Mesenchymal stem cell (in vitro differentiated cells and primary cell): ENCODE results near the gene C19orf25.
A peak's percentile ranks its signal among the peaks of the same experiment; 100 is the strongest.

Experiments used
- DNase-seq: peaks from one replicate; pipeline ENCODE4 v3.0.0-alpha.2; 2013
- H2AFZ ChIP-seq: one replicate; pipeline ENCODE4 v1.6.1; 2013; ENCODE audit warnings: low read depth, mild to moderate bottlenecking, control low read depth, inconsistent platforms, low read length, moderate library complexity
- H2AK5ac ChIP-seq: 2 replicates; pipeline ENCODE4 v1.6.1; 2013; ENCODE audit warnings: low read length, moderate library complexity, mild to moderate bottlenecking, inconsistent platforms; ENCODE audit not compliant: severe bottlenecking
- H2BK120ac ChIP-seq: one replicate; pipeline ENCODE4 v1.6.1; 2013; ENCODE audit warnings: low read depth, mild to moderate bottlenecking, inconsistent platforms, low read length, moderate library complexity
- H2BK12ac ChIP-seq, 2 experiments: one replicate each; pipeline ENCODE4 v1.6.1; 2013; ENCODE audit warnings: inconsistent platforms in 2 of 2, low read length in 2 of 2, mild to moderate bottlenecking in 2 of 2, moderate library complexity in 2 of 2, control low read depth in 1 of 2
- H2BK15ac ChIP-seq: one replicate; pipeline ENCODE4 v1.6.1; 2013; ENCODE audit warnings: mild to moderate bottlenecking, low read depth, inconsistent platforms; ENCODE audit not compliant: poor library complexity, severe bottlenecking
- H2BK5ac ChIP-seq: 2 replicates; pipeline ENCODE4 v1.6.1; 2013; ENCODE audit warnings: low read depth, mild to moderate bottlenecking, low read length, control low read depth, inconsistent platforms; ENCODE audit not compliant: poor library complexity, severe bottlenecking
- H3K14ac ChIP-seq, 2 experiments: one replicate each; pipeline ENCODE4 v1.6.1; 2013; ENCODE audit warnings: inconsistent platforms in 2 of 2, low read length in 2 of 2, control low read depth in 1 of 2, mild to moderate bottlenecking in 1 of 2, moderate library complexity in 1 of 2
- H3K18ac ChIP-seq, 2 experiments: one replicate each; pipeline ENCODE4 v1.6.1; 2013; ENCODE audit warnings: inconsistent platforms in 2 of 2, low read length in 2 of 2, control low read depth in 1 of 2, low read depth in 1 of 2, mild to moderate bottlenecking in 1 of 2
- H3K23ac ChIP-seq, 2 experiments: one replicate each; pipeline ENCODE4 v1.6.1; 2013; ENCODE audit warnings: inconsistent platforms in 2 of 2, low read length in 2 of 2, mild to moderate bottlenecking in 2 of 2, moderate library complexity in 2 of 2, control low read depth in 1 of 2
- H3K27ac ChIP-seq: 2 replicates; pipeline ENCODE4 v1.5.1; 2013; ENCODE audit warnings: mild to moderate bottlenecking, moderate library complexity, low read length, control low read depth, inconsistent platforms; ENCODE audit not compliant: poor library complexity, severe bottlenecking
- H3K27me3 ChIP-seq, 2 experiments: 2 replicates each; pipeline versions ENCODE4 v1.6.1 to v1.7.0; 2013; ENCODE audit warnings: low read length in 2 of 2, mild to moderate bottlenecking in 2 of 2, moderate library complexity in 2 of 2, control low read depth in 1 of 2, inconsistent platforms in 1 of 2; ENCODE audit not compliant: control insufficient read depth in 1 of 2, insufficient read depth in 1 of 2
- H3K36me3 ChIP-seq, 2 experiments: 2 replicates each; pipeline versions ENCODE4 v1.6.1 to v1.7.0; 2013; ENCODE audit warnings: low read length in 2 of 2, control low read depth in 1 of 2, inconsistent platforms in 1 of 2, low read depth in 1 of 2, mild to moderate bottlenecking in 1 of 2; ENCODE audit not compliant: insufficient read depth in 2 of 2, control insufficient read depth in 1 of 2
- H3K4ac ChIP-seq, 2 experiments: one replicate each; pipeline ENCODE4 v1.6.1; 2013; ENCODE audit warnings: inconsistent platforms in 2 of 2, low read length in 2 of 2, mild to moderate bottlenecking in 2 of 2, moderate library complexity in 2 of 2, control low read depth in 1 of 2, low read depth in 1 of 2
- H3K4me1 ChIP-seq: 2 replicates; pipeline ENCODE4 v1.6.1; 2013; ENCODE audit warnings: low read depth, low read length, control low read depth; ENCODE audit not compliant: control insufficient read depth, insufficient read depth
- H3K4me2 ChIP-seq: 2 replicates; pipeline ENCODE4 v1.6.1; 2013; ENCODE audit warnings: low read length, mild to moderate bottlenecking, inconsistent platforms; ENCODE audit not compliant: poor library complexity, severe bottlenecking
- H3K4me3 ChIP-seq, 2 experiments: 2 replicates each; pipeline versions ENCODE4 v1.5.1 to v1.7.0; 2013; ENCODE audit warnings: low read length in 2 of 2, mild to moderate bottlenecking in 2 of 2, control low read depth in 1 of 2, low read depth in 1 of 2; ENCODE audit not compliant: insufficient read depth in 1 of 2
- H3K79me1 ChIP-seq: replicated peaks from 2 replicates; pipeline ENCODE4 v1.6.1; 2013; ENCODE audit warnings: mild to moderate bottlenecking, control low read depth, low read length, inconsistent platforms; ENCODE audit not compliant: poor library complexity, severe bottlenecking
- H3K9ac ChIP-seq: 2 replicates; pipeline ENCODE4 v1.7.0; 2013; ENCODE audit warnings: mild to moderate bottlenecking, low read length, moderate library complexity
- H3K9me3 ChIP-seq: 2 replicates; pipeline ENCODE4 v1.7.0; 2013; ENCODE audit warnings: mild to moderate bottlenecking, low read length; ENCODE audit not compliant: control insufficient read depth
- H4K8ac ChIP-seq: one replicate; pipeline ENCODE4 v1.6.1; 2013; ENCODE audit warnings: inconsistent platforms, mild to moderate bottlenecking, low read length, moderate library complexity
- H4K91ac ChIP-seq: one replicate; pipeline ENCODE4 v1.6.1; 2013; ENCODE audit warnings: mild to moderate bottlenecking, low read length, inconsistent platforms
- WGBS: methylation state at CpG from one replicate; pipeline ENCODE4 v1.1.7; 2013; ENCODE audit warnings: mixed read lengths; 5-methylcytosine and 5-hydroxymethylcytosine counted together

Gene C19orf25

GRCh38 chr19:1523412-1524286, 44.6 kb upstream of the C19orf25 start, which contains the start of gene PLK5:
Gene PLK5, plus strand, starts transcription at chr19:1524077. Its CDS starts 2,920 bp downstream, at chr19:1526997.
- H3K23ac ChIP-seq, result peak within 1 kb of the TSS in 1 of 2 experiments; percentile 34
- H3K4ac ChIP-seq, result no peak within 1 kb of the TSS
- H4K91ac ChIP-seq, result no peak within 1 kb of the TSS
- no peaks in the 10 kb centered on the region for H3K79me1 ChIP-seq
- no peak within 1 kb of the TSS for H3K18ac ChIP-seq
- H2BK12ac ChIP-seq, result no peak within 1 kb of the TSS
- peak within 1 kb of the TSS in 1 of 2 experiments; percentile 4 for H3K4me3 ChIP-seq
- peaks cover 37 to 59% of the 10 kb centered on the region in 2 experiments for H3K27me3 ChIP-seq
- H2BK15ac ChIP-seq, result peak within 1 kb of the TSS; percentile 20
- no peak within 1 kb of the TSS for H4K8ac ChIP-seq
- DNase-seq, result no peak
- no peak within 1 kb of the TSS for H3K9ac ChIP-seq
- H2BK120ac ChIP-seq, result no peak within 1 kb of the TSS
- H3K14ac ChIP-seq, result peak within 1 kb of the TSS in 1 of 2 experiments; percentile 35
- H3K36me3 ChIP-seq, result peaks cover 0 to 6% of the 10 kb centered on the region in 2 experiments
- H3K27ac ChIP-seq, result no peak within 1 kb of the TSS
- H2AK5ac ChIP-seq, result no peak within 1 kb of the TSS
- no peak within 1 kb of the TSS for H2AFZ ChIP-seq
- no peak within 1 kb of the TSS for H2BK5ac ChIP-seq
- WGBS, result 16% methylated on average over 64 of the region's 92 CpGs
- H3K4me2 ChIP-seq, result peak within 1 kb of the TSS; percentile 32
- peaks cover 14% of the 10 kb centered on the region for H3K4me1 ChIP-seq
- H3K9me3 ChIP-seq, result no peaks in the 10 kb centered on the region

GRCh38 chr19:1522838-1523237, 43.8 kb upstream of the C19orf25 start:
- no peaks in the 10 kb centered on the region for H3K9me3 ChIP-seq
- H2BK15ac ChIP-seq, result no peak overlapping the region
- H3K4me1 ChIP-seq, result peaks cover 14% of the 10 kb centered on the region
- 77% methylated on average over 18 of the region's 18 CpGs for WGBS
- peaks cover 0 to 6% of the 10 kb centered on the region in 2 experiments for H3K36me3 ChIP-seq
- no peak overlapping the region for H2BK120ac ChIP-seq
- no peak overlapping the region for H3K18ac ChIP-seq
- no peak overlapping the region for H2BK12ac ChIP-seq
- H3K27ac ChIP-seq, result no peak overlapping the region
- no peak overlapping the region for H3K4ac ChIP-seq
- H4K91ac ChIP-seq, result no peak overlapping the region
- no peaks in the 10 kb centered on the region for H3K79me1 ChIP-seq
- no peak overlapping the region for H3K9ac ChIP-seq
- H3K14ac ChIP-seq, result no peak overlapping the region
- no peak for DNase-seq
- no peak overlapping the region for H3K23ac ChIP-seq
- H2BK5ac ChIP-seq, result no peak overlapping the region
- no peak overlapping the region for H2AFZ ChIP-seq
- H3K4me3 ChIP-seq, result no peak overlapping the region
- no peak overlapping the region for H3K4me2 ChIP-seq
- H2AK5ac ChIP-seq, result no peak overlapping the region
- H3K27me3 ChIP-seq, result peaks cover 41 to 65% of the 10 kb centered on the region in 2 experiments
- no peak overlapping the region for H4K8ac ChIP-seq

GRCh38 chr19:1522061-1522460, 43.0 kb upstream of the C19orf25 start:
- no peak for DNase-seq
- WGBS, result 64% methylated on average over 7 of the region's 10 CpGs
- Histone ChIP-seq H3K9ac (no peak overlapping the region), H3K4me3 (peak overlapping the region in 1 of 2 experiments; percentile 35), H3K4me2 (no peak overlapping the region), H3K4ac (no peak overlapping the region), H3K4me1 (peaks cover 14% of the 10 kb centered on the region), H3K27me3 (peaks cover 41 to 66% of the 10 kb centered on the region in 2 experiments), H3K23ac (no peak overlapping the region), H4K91ac (no peak overlapping the region), H2AFZ (no peak overlapping the region), H3K18ac (no peak overlapping the region), H2BK120ac (no peak overlapping the region), H2BK12ac (no peak overlapping the region), H3K79me1 (no peaks in the 10 kb centered on the region), H2BK5ac (no peak overlapping the region), H2AK5ac (no peak overlapping the region), H2BK15ac (no peak overlapping the region), H3K9me3 (no peaks in the 10 kb centered on the region), H3K36me3 (peaks cover 0 to 6% of the 10 kb centered on the region in 2 experiments), H3K14ac (no peak overlapping the region), H4K8ac (no peak overlapping the region), H3K27ac (no peak overlapping the region)

- no peak overlapping the region for H2BK12ac ChIP-seq
- H3K4me1 ChIP-seq, result peaks cover 14% of the 10 kb centered on the region
- no peak overlapping the region for H3K9ac ChIP-seq
- DNase-seq, result no peak
- no peak overlapping the region for H3K23ac ChIP-seq
- no peak overlapping the region for H4K8ac ChIP-seq
- no peak overlapping the region for H3K18ac ChIP-seq
- no peak overlapping the region for H3K4me3 ChIP-seq
- no peak overlapping the region for H2BK15ac ChIP-seq
- H3K27ac ChIP-seq, result no peak overlapping the region
- no peak overlapping the region for H2AK5ac ChIP-seq
- H2BK120ac ChIP-seq, result no peak overlapping the region
- H3K4me2 ChIP-seq, result no peak overlapping the region
- H3K4ac ChIP-seq, result no peak overlapping the region
- no peak overlapping the region for H2BK5ac ChIP-seq
- peaks cover 41 to 68% of the 10 kb centered on the region in 2 experiments for H3K27me3 ChIP-seq
- H3K79me1 ChIP-seq, result no peaks in the 10 kb centered on the region
- H4K91ac ChIP-seq, result no peak overlapping the region
- no peak overlapping the region for H2AFZ ChIP-seq
- no peaks in the 10 kb centered on the region for H3K9me3 ChIP-seq
- H3K14ac ChIP-seq, result no peak overlapping the region
- peaks cover 0 to 6% of the 10 kb centered on the region in 2 experiments for H3K36me3 ChIP-seq
- WGBS, result 77% methylated on average over 14 of the region's 14 CpGs
Measured at GRCh38 chr19:1521636-1522035, 42.6 kb upstream of the C19orf25 start.
